ENCODE results near the gene STARD6. TPM values are rescaled to one million over a fixed set of nuclear protein-coding genes. Genes with fewer than 3 reads are reported as not detected.
"Not testable (repeated sequence)": the region's sequence is repeated elsewhere in the genome, so short reads cannot be mapped to it uniquely, and the experiment has no call there.

Gene STARD6
- total and polyA plus RNA-seq, 2 donors (not counting 1 experiment from before 2014, with no cell fraction given) = 0.33 to 0.39 TPM

- H3K36me3 ChIP-seq (ENCODE audit: control insufficient read depth, insufficient read depth, low read length) = no peaks in the 10 kb centered on the region
- no peaks in the 10 kb centered on the region for H3K4me1 ChIP-seq (ENCODE audit: control insufficient read depth, extremely low read depth, insufficient read depth, low read length)
- no peaks in the 10 kb centered on the region for H3K9me3 ChIP-seq (ENCODE audit: control insufficient read depth, insufficient read depth, low read depth, low read length)
- no peak overlapping the region for H2AFZ ChIP-seq (ENCODE audit: low read length)
- no peak for TF ChIP-seq EZH2 (IDR thresholded peaks at IDR 0.05; ENCODE audit: low read length, missing control alignments)
- TF ChIP-seq CTCF (conservative IDR thresholded peaks at IDR 0.05 in 1 of 2, IDR thresholded peaks at IDR 0.05 in 1 of 2; ENCODE audit: low read depth in 1 of 2, low read length in 2 of 2) = no peak
- H4K20me1 ChIP-seq (ENCODE audit: control insufficient read depth, extremely low read depth, insufficient read depth, low read length) = no peaks in the 10 kb centered on the region
- no peak overlapping the region for H3K4me2 ChIP-seq (ENCODE audit: extremely low read depth, insufficient read depth, low read length)
- H3K27ac ChIP-seq (ENCODE audit: insufficient read depth, low read length) = no peak overlapping the region
- no peak overlapping the region for H3K4me3 ChIP-seq (replicated peaks in 1 of 4; ENCODE audit: control extremely low read depth in 1 of 4, insufficient read depth in 1 of 4, low read depth in 3 of 4, low read length in 4 of 4)
- no peaks in the 10 kb centered on the region for H3K79me2 ChIP-seq (ENCODE audit: control insufficient read depth, insufficient read depth, low read length)
- no peaks in the 10 kb centered on the region for H3K27me3 ChIP-seq (ENCODE audit: control insufficient read depth, insufficient read depth, low read length)
- DNase-seq (ENCODE audit: low read depth in 2 of 2) = no peak
- H3K9ac ChIP-seq (ENCODE audit: insufficient read depth, low read length) = no peak overlapping the region
Measured at GRCh38 chr18:54303408-54303807, 54.2 kb downstream of the STARD6 start.

GRCh38 chr18:54298991-54299390, 58.7 kb downstream of the STARD6 start:
- H4K20me1 ChIP-seq (ENCODE audit: control insufficient read depth, extremely low read depth, insufficient read depth, low read length); DNase-seq (ENCODE audit: low read depth in 2 of 2); H3K9ac ChIP-seq (ENCODE audit: insufficient read depth, low read length); H3K4me3 ChIP-seq (replicated peaks in 1 of 4; ENCODE audit: control extremely low read depth in 1 of 4, insufficient read depth in 1 of 4, low read depth in 3 of 4, low read length in 4 of 4); H3K36me3 ChIP-seq (ENCODE audit: control insufficient read depth, insufficient read depth, low read length); H3K27me3 ChIP-seq (ENCODE audit: control insufficient read depth, insufficient read depth, low read length); H2AFZ ChIP-seq (ENCODE audit: low read length); H3K27ac ChIP-seq (ENCODE audit: insufficient read depth, low read length); H3K9me3 ChIP-seq (ENCODE audit: control insufficient read depth, insufficient read depth, low read depth, low read length); H3K79me2 ChIP-seq (ENCODE audit: control insufficient read depth, insufficient read depth, low read length); H3K4me1 ChIP-seq (ENCODE audit: control insufficient read depth, extremely low read depth, insufficient read depth, low read length); H3K4me2 ChIP-seq (ENCODE audit: extremely low read depth, insufficient read depth, low read length): not testable (repeated sequence)

GRCh38 chr18:54296062-54296461, 61.6 kb downstream of the STARD6 start:
- Histone ChIP-seq H2AFZ (ENCODE audit: low read length) (no peak overlapping the region), H4K20me1 (ENCODE audit: control insufficient read depth, extremely low read depth, insufficient read depth, low read length) (no peaks in the 10 kb centered on the region), H3K9ac (ENCODE audit: insufficient read depth, low read length) (no peak overlapping the region), H3K4me1 (ENCODE audit: control insufficient read depth, extremely low read depth, insufficient read depth, low read length) (no peaks in the 10 kb centered on the region), H3K9me3 (ENCODE audit: control insufficient read depth, insufficient read depth, low read depth, low read length) (no peaks in the 10 kb centered on the region), H3K27me3 (ENCODE audit: control insufficient read depth, insufficient read depth, low read length) (no peaks in the 10 kb centered on the region), H3K79me2 (ENCODE audit: control insufficient read depth, insufficient read depth, low read length) (no peaks in the 10 kb centered on the region), H3K36me3 (ENCODE audit: control insufficient read depth, insufficient read depth, low read length) (no peaks in the 10 kb centered on the region), H3K4me2 (ENCODE audit: extremely low read depth, insufficient read depth, low read length) (no peak overlapping the region), H3K4me3 (replicated peaks in 1 of 4; ENCODE audit: control extremely low read depth in 1 of 4, insufficient read depth in 1 of 4, low read depth in 3 of 4, low read length in 4 of 4) (no peak overlapping the region), H3K27ac (ENCODE audit: insufficient read depth, low read length) (no peak overlapping the region)
- DNase-seq (ENCODE audit: low read depth in 2 of 2) = peak; percentile 29 to 30
- TF ChIP-seq EZH2 (IDR thresholded peaks at IDR 0.05; ENCODE audit: low read length, missing control alignments) (no peak), CTCF (conservative IDR thresholded peaks at IDR 0.05 in 1 of 2, IDR thresholded peaks at IDR 0.05 in 1 of 2; ENCODE audit: low read depth in 1 of 2, low read length in 2 of 2) (no peak)

All from fibroblast of lung (primary cell).